Stomach (tissue), 9 donors: ENCODE measurements around the gene SRSF1. TPM values are rescaled to one million over a fixed set of nuclear protein-coding genes. Genes with fewer than 3 reads are reported as not detected.

Experiments used
- DNase-seq, 2 donors: peaks; one replicate each; pipeline versions ENCODE4 v3.0.0 to v3.0.0-alpha.2; 2013 to 2019
- H3K27ac ChIP-seq, 5 donors: fragments of 200-600 bp in 4 of 5; sonication (generic) in 4 of 5; one replicate each; pipeline ENCODE4 v1.5.1; 2013 to 2019; ENCODE audit warnings: mild to moderate bottlenecking in 1 of 5, moderate library complexity in 1 of 5
- H3K27me3 ChIP-seq, 3 donors: fragments of 200-600 bp; sonication (generic); one replicate each; pipeline ENCODE4 v1.5.1; 2017 to 2019; ENCODE audit warnings: mixed run types in 1 of 3
- H3K36me3 ChIP-seq, 4 donors: fragments of 200-600 bp; sonication (generic); 1 replicate in 3 of 4; 2 replicates in 1 of 4; pipeline ENCODE4 v1.5.1; 2016 to 2019
- H3K4me1 ChIP-seq, 4 donors: fragments of 200-600 bp; sonication (generic); one replicate each; pipeline ENCODE4 v1.5.1; 2016 to 2019
- H3K4me3 ChIP-seq, 4 donors: fragments of 200-600 bp; sonication (generic) in 3 of 4; one replicate each; pipeline ENCODE4 v1.5.1; 2016 to 2019; ENCODE audit warnings: mild to moderate bottlenecking in 1 of 4
- H3K9me3 ChIP-seq, 4 donors: fragments of 200-600 bp; sonication (generic); one replicate each; pipeline ENCODE4 v1.5.1; 2016 to 2019
- CTCF ChIP-seq, 7 experiments: fragments of 450-650 bp in 4 of 7; fragments of 200-600 bp in 3 of 7; sonication (generic) in 3 of 7; IDR thresholded peaks; one replicate each; pipeline ENCODE4 v1.5.1; 2016 to 2019; ENCODE audit warnings: antibody characterized with exemption in 7 of 7, control low read depth in 2 of 7, mild to moderate bottlenecking in 1 of 7
- POLR2AphosphoS5 ChIP-seq, 3 donors: sonication (generic); formaldehyde crosslinking; IDR thresholded peaks; one replicate each; pipeline ENCODE4 v1.6.1; 2016; ENCODE audit warnings: antibody characterized with exemption in 3 of 3
- WGBS, 5 donors: extraction: QIAGEN DNeasy Blood & Tissue Kit in 3 of 5; methylation state at CpG; one replicate each; pipeline versions ENCODE4 v1.1.5 to v1.1.7; 2013 to 2018; 5-methylcytosine and 5-hydroxymethylcytosine counted together
- intact Hi-C: fragments of 100-400 bp; cut with DNase I; formaldehyde crosslinking; loops from one replicate; pipeline ENCODE4 v1.15.1; 2023; ENCODE audit warnings: low total_unique reads
- polyA plus RNA-seq, 3 donors: library from polyadenylated mRNA; stranded (reverse); fragments of 200-250 nt; gene quantifications; one replicate each; pipeline ENCODE4 v1.2.3, GENCODE V29; 2013
- small RNA-seq, 4 donors: library from RNA; depleted of rRNA; stranded (forward); fragments of <200 nt; gene quantifications; one replicate each; pipeline ENCODE3, GENCODE V24; 2016
- total RNA-seq, 5 donors: library from RNA; depleted of rRNA; stranded (reverse); fragments of >200 nt; gene quantifications; one replicate each; pipeline versions ENCODE4 v1.1.0 to v1.2.3, GENCODE V29; 2014 to 2016
- donor health status: healthy with polysubstance abuse.
- donor health status: Bipolar disorder and iron deficiency.
- donor health status: healthy.

Gene SRSF1
- total and polyA plus RNA-seq, 8 donors = 81.7 to 351 (median 171) TPM

- Histone ChIP-seq H3K36me3 (no peaks in the 10 kb centered on the region), H3K9me3 (no peaks in the 10 kb centered on the region), H3K4me3 (peak overlapping the region; percentile 61 to 89 (median 76)), H3K27ac (peak overlapping the region; percentile 88 to 99 (median 99)), H3K4me1 (peaks cover 38 to 67% (median 57%) of the 10 kb centered on the region in 4 donors), H3K27me3 (no peaks in the 10 kb centered on the region)
- DNase-seq = peak; percentile 50 to 89
- intact Hi-C loops = loop anchor here (10.0 kb wide), 1 partner anchor 60 kb away; no protein-coding TSS in a partner anchor
- TF ChIP-seq POLR2AphosphoS5 (IDR thresholded peaks at IDR 0.05) (peak; percentile 31 to 51 (median 48)), CTCF (IDR thresholded peaks at IDR 0.05) (no peak)
- WGBS, 5 donors = 1 to 2% (median 1%) methylated on average over 24 to 78 of the region's 85 CpGs
Observed at GRCh38 chr17:57954397-57955182, 52.5 kb downstream of the SRSF1 start.

DNA sequence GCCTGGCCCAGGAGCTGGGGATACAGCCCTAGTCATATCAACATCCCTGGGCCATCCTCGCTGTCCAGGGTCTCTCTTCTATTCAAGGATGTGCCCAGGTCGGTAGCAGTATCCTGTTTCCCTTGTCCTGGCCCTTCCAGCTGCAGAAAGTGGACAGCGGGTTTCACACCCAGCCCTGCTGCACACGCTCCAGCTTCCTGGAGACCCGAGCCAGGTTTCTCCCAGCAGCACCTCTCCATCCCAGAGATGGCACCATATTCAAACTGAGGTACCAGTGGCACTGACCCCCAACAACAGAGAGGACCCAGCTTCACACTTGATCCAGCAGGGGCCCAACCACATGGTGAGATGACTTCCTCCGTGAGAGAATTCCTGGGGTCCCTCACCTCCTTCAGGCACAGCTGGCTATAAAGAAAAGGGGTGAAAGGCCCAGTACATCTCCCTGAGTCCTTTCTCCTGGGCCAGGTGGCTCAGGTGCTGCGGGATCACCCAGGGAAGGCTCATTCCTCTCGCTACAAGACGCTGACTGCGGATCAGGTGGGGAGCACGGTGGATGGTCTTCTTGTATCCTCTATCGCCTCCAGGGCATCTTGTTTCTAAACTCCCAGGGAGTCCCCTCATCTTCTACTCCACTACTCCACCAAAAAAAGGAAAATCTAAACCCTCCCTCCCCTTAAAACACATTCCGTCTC, 53.2 kb downstream of the SRSF1 start:
- Histone ChIP-seq H3K27me3 (no peaks in the 10 kb centered on the region), H3K9me3 (no peaks in the 10 kb centered on the region), H3K27ac (peak overlapping the region; percentile 88 to 99 (median 99)), H3K4me1 (peaks cover 45 to 74% (median 64%) of the 10 kb centered on the region in 4 donors), H3K36me3 (no peaks in the 10 kb centered on the region), H3K4me3 (peak overlapping the region; percentile 61 to 89 (median 76))
- intact Hi-C loops = loop anchor here (10.0 kb wide), 1 partner anchor 59 kb away; no protein-coding TSS in a partner anchor
- TF ChIP-seq CTCF (IDR thresholded peaks at IDR 0.05) = no peak
- 53 to 68% (median 65%) methylated on average over 12 to 13 of the region's 13 CpGs for WGBS, 5 donors
- DNase-seq = peak in 1 of 2 donors; percentile 34

Small RNAs within 50 kb of the gene (small RNA-seq; reads per million reads assigned to genes)
- gene AC015813.4 = 0 reads per million in 4 donors

Other genes starting within 250 kb of the SRSF1 start
- gene MRPS23, start 157.2 kb downstream of the SRSF1 start, total RNA-seq = 10 to 100 TPM in 4 of 5 donors, not detected in 1; 12.6 to 26.8 (median 16.8) TPM
- gene MRPS23, start 157.2 kb downstream of the SRSF1 start, polyA plus RNA-seq = 10 to 100 TPM; 25.1 to 43.3 (median 34.2) TPM
- 100 to 1,000 TPM in 1 of 5 donors, 10 to 100 TPM in 4; 10.5 to 111 (median 23.6) TPM for gene CUEDC1, start 51.8 kb downstream of the SRSF1 start, total RNA-seq
- gene CUEDC1, start 51.8 kb downstream of the SRSF1 start, polyA plus RNA-seq = 10 to 100 TPM; 16.5 to 30.1 (median 19.8) TPM
- 100 to 1,000 TPM in 1 of 5 donors, 10 to 100 TPM in 3, 1 to 10 TPM in 1; 7.8 to 103 (median 31.0) TPM for gene VEZF1, start 19.0 kb downstream of the SRSF1 start, total RNA-seq
- gene VEZF1, start 19.0 kb downstream of the SRSF1 start, polyA plus RNA-seq = 10 to 100 TPM; 15.8 to 27.2 (median 19.7) TPM
- gene DYNLL2, start 76.2 kb upstream of the SRSF1 start, total RNA-seq = 10 to 100 TPM in 3 of 5 donors, 1 to 10 TPM in 2; 5.8 to 40.6 (median 20.9) TPM
- 10 to 100 TPM; 18.5 to 29.4 (median 22.0) TPM for gene DYNLL2, start 76.2 kb upstream of the SRSF1 start, polyA plus RNA-seq
- gene OR4D1, start 141.1 kb upstream of the SRSF1 start, total RNA-seq = not detected
- under 1 TPM in 1 of 3 donors, not detected in 2; 0.03 TPM for gene OR4D1, start 141.1 kb upstream of the SRSF1 start, polyA plus RNA-seq
- not detected for gene OR4D2, start 159.7 kb upstream of the SRSF1 start, total RNA-seq
- gene OR4D2, start 159.7 kb upstream of the SRSF1 start, polyA plus RNA-seq = not detected
- gene EPX, start 185.5 kb upstream of the SRSF1 start, total RNA-seq = under 1 TPM in 1 of 5 donors, not detected in 4; 0.18 TPM
- not detected for gene EPX, start 185.5 kb upstream of the SRSF1 start, polyA plus RNA-seq
- 10 to 100 TPM in 3 of 5 donors, 1 to 10 TPM in 2; 3.1 to 18.0 (median 10.5) TPM for gene MKS1, start 212.0 kb upstream of the SRSF1 start, total RNA-seq
- gene MKS1, start 212.0 kb upstream of the SRSF1 start, polyA plus RNA-seq = 10 to 100 TPM in 1 of 3 donors, 1 to 10 TPM in 2; 3.5 to 12.5 (median 6.2) TPM
- not detected for gene LPO, start 231.3 kb upstream of the SRSF1 start, total RNA-seq
- gene LPO, start 231.3 kb upstream of the SRSF1 start, polyA plus RNA-seq = under 1 TPM in 1 of 3 donors, not detected in 2; 0.10 TPM